GM21619 (cell line): ENCODE data around the gene DPM3.
A peak's percentile ranks its signal among the peaks of the same experiment; 100 is the strongest.
"Not testable (repeated sequence)": the region's sequence is repeated elsewhere in the genome, so short reads cannot be mapped to it uniquely, and the experiment has no call there.

ENCODE experiments used
- ATAC-seq: cut with Tn5 transposase; IDR thresholded peaks from one replicate; pipeline ENCODE4 v1.9.1; 2021; ENCODE audit not compliant: unreplicated experiment

DPM3 gene

DNA sequence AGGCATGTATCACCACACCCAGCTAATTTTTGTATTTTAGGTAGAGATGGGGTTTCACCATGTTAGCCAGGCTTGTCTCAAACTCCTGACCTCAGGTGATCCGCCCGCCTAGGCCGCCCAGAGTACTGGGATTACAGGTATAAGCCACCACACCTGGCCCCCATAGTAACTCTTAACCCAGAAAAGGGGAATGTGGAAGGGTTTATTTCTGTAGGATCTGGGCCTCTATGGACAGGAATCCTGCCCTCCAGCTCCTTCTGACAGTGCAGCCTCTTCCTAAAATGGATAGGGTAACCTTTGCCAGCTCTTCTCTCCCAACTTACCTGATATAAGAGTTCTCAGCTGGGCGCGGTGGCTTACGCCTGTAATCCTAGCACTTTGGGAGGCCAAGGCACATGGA lies 22.3 kb upstream of the DPM3 start:
- ATAC-seq, result not testable (repeated sequence)

DNA sequence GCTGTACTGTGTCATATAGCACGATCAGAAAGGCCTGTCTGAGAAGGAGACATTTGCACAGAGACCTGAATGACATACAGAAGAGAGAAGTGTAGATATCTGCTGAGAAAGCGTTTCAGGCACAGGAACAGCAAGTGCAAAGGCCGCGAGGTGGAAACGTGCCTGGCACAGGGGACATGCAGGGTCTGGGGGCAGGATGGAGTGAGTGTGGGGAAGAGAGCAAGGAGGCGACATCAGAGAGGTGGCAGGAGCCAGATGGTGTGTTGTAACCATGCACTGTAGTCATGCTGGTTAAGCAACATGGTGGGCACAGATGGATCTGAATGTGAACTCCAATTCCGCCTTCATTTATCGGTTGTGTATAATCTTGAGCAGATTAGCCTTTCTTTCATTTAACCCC lies 19.8 kb upstream of the DPM3 start:
- no peak for ATAC-seq

DNA sequence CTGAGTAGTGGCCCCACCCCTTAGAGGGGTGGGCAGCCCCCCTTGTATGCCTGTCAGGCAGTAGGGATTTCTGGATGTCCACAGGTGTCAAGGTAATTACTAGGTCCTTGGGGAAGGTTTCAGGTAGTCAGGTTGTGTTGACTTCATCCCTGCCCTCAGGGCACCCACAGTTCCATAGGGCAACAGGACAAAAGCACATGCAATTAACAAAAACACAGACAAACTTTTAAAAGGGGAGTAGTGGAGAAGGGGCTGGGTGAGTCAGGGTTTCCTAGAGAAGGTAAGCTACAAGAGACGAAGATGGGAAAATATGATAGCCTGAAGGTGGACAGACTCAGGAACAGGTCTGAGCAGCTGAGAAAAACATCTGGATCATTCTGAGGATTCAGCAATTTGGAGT lies 18.7 kb upstream of the DPM3 start:
- no peak for ATAC-seq

DNA sequence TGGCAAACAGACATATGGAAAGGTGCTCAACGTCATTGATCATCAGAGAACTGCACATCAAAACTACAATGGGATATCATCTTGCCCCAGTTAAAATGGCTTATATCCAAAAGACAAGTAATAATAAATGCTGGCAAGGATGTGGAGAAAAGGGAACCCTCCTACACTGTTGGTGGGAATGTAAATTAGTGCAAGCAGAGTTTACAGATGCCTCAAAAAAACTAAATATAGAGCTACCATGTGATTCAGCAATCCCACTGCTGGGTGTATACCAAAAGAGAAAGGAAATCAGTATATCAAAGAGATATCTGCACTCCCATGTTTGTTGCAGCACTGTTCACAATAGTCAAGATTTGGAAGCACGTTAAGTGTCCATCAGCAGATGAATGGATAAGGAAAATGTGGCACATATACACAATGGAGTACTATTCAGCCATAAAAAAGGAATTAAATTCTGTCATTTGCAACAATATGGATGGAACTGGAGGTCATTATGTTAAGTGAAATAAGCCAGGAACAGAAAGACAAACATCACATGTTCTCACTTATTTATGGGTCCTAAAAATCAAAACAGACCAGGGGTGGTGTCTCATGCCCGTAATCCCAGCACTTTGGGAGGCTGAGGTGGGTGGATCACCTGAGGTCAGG lies 15.8 kb upstream of the DPM3 start:
- not testable (repeated sequence) for ATAC-seq

DNA sequence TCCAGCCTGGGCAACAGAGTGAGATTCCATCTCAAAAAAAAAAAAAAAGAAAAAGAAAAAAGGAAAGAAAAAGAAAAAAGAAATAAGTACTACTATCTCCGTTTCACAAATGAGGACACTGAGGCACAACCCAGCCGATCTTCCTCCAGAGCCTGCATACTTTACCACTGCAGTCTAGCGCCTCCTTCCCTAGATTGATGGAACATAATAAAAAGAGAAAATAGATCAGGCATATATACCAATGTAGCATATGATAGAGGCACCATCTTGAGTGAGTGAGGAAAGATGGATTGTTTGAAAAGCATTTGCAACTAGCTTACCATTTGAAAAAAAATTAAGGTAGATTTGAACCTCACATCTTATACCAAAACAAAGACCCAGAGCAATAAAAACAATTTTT lies 5.2 kb upstream of the DPM3 start:
- ATAC-seq, result no peak

DNA sequence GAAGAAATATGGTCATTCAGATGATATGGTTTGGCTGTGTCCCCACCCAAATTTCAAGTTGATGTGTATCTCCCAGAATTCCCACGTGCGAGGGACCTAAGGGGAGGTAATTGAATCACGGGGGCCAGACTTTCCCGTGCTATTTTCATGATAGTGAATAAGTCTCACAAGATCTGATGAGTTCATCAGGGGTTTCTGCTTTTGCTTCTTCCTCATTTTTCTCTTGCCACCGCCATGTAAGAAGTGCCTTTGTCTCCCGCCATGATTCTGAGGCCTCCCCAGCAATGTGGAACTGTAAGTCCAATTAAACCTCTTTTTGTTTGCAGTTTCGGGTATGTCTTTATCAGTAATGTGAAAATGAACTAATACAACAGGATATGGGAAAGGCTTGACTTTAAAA lies 1.4 kb upstream of the DPM3 start:
- ATAC-seq, result no peak

DNA sequence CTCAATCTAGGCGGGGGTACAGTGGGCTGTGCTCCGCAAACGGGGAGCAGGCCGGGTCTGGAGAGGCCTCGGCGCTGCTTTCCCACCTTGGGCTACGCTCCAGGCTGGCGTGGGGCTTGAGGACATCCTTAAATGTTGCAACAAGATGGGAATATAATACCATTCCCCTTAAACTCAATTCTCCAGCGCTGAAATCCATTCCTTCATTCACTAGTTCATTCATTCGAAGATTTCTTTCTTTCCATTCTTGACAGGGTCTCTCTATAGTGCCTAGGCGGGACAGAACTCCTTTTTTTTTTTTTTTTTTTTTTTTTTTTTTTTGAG lies 261 bp upstream of the DPM3 start:
- ATAC-seq, result no peak

DNA sequence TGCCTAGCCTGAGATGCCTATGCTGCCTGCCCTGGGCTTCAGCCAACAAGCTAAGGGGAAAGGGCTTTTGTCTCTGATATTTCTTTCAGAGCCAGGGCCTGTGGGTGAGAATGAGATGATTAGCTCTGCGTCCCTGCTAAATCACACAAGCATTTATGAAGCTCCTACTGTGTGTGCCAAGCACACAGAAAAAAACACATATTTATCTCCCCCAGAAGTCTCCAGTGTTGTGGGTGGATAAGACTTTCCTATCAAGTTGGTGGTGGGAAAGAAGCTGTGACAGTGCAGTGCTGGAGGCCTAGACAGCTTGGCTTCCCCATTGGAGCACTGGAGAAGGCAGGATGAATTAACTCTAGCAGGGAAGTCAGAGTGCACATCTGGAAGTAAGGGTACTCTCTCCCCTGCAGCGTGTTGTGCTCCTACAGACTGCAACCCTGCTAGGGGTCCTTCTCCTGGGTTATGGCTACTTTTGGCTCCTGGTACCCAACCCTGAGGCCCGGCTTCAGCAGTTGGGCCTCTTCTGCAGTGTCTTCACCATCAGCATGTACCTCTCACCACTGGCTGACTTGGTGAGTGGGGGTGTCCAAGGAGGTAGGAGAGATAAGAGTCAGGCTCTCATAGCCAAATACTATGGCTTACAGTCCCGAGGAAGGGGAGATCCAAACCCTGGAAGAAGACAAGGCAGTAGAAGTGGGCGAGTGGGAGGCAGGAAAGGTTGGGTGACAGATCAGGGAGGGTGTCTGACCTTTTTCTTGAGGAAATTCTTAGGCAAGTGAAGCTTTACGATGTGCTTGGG lies 3.0 kb downstream of the DPM3 start:
- no peak for ATAC-seq

DNA sequence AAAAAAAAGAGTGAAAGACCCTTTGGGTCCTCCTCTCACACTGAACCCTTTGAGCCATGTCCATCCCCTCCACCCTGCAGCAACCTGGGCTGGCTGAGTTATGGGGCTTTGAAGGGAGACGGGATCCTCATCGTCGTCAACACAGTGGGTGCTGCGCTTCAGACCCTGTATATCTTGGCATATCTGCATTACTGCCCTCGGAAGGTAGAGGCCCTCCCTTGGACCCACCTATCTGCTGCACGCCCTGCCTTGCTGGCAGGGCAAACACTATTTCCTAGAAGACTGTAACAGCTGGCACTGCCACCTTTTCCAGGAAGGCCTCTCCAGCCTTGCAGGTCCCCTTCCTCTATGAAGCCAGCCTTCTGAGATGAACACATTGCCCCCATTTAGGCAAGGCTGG lies 3.6 kb downstream of the DPM3 start:
- no peak for ATAC-seq

DNA sequence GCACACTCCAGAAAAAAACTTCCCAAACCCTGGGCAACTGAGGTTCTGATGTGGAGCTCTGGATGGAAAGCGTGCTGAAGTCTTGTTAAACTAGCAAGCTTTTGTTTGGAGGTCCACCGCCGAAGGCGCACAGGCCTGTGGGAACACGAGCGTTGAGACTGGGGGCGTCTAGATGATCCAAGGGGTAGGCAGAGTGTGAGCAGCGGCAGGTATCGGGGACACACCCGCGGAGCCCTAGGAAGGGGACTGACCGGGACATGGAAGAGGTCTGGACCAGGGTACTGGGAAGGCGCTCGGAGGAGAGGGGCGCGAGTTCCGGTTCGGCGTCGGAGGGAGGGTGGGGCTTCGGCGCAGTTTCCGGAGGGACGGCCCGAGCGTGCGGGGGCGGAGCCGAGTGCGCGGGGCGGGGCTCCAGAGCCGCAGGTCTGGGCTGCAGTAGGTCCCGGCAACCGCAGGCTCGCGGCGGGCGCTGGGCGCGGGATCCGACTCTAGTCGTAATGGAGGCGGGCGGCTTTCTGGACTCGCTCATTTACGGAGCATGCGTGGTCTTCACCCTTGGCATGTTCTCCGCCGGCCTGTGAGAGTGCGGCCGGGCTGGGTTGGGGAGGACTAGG lies 4.8 kb downstream of the DPM3 start, which contains the start of gene SLC50A1:
Gene SLC50A1, plus strand, starts transcription at position 438 of the 614 bp plus-strand sequence. Its CDS starts 60 bp downstream, at position 498.
- ATAC-seq, result peak; percentile 65

DNA sequence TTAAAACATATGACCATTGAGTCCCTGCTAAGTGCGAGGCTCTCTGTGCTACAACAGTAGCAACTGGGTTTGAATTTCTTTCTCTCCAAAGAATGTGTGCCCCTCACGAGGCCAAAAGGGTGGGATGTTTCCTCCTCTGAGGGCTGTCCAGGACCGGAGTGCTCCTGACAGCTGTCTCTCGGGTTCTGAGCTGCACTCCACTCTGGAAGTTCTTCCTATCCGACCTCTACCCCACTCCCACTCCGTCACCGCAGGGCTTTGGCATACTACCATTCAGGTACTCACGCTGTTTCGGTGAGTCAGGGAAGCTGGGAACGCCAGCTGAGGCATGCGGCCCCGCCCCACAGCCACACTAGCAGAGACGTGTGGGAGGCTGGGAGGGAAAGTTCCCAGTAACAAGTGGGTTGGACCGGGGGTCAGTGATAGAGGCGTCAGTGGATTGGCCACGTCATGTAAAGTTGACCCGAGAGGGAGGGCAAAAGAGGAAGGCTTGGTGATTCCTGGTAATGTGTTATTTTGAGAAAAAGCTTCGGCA lies 5.4 kb downstream of the DPM3 start:
- no peak for ATAC-seq

DNA sequence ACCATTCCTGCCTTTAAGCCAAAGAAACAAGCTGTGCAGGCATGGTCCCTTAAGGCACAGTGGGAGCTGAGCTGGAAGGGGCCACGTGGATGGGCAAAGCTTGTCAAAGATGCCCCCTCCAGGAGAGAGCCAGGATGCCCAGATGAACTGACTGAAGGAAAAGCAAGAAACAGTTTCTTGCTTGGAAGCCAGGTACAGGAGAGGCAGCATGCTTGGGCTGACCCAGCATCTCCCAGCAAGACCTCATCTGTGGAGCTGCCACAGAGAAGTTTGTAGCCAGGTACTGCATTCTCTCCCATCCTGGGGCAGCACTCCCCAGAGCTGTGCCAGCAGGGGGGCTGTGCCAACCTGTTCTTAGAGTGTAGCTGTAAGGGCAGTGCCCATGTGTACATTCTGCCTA lies 6.0 kb downstream of the DPM3 start:
- ATAC-seq, result no peak

DNA sequence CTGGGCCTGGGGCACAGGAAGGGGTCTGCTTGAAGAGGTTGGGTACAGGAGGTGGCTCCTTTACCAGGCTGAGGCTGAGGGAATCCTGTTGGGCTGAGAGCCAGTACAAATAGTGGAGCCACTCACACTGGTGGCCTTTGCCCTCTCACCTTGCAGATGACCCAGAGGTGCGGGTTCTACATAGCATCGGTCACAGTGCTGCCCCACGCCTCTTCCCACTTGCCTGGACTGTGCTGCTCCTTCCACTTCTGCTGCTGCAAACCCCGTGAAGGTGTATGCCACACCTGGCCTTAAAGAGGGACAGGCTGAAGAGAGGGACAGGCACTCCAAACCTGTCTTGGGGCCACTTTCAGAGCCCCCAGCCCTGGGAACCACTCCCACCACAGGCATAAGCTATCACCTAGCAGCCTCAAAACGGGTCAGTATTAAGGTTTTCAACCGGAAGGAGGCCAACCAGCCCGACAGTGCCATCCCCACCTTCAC lies 6.5 kb downstream of the DPM3 start:
- ATAC-seq, result no peak

DNA sequence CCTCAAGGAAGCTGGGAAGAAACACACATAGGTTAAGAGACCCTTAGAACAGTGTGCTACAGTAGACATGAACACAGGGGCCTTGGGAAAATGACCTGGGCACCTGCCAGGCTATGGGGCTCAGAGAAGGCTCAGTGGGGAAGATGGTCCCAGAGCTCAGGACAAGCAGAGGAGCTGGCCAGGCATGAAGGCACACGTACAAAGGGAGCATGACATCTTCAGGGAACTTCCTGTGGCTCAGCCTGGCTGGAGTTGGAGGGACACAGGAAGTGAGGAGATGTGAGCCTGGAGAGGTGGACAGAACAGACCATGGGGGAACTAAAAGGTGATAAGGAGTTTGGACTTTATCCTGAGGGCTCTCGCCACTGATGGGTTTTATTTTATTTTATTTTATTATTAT lies 8.5 kb downstream of the DPM3 start:
- no peak for ATAC-seq

DNA sequence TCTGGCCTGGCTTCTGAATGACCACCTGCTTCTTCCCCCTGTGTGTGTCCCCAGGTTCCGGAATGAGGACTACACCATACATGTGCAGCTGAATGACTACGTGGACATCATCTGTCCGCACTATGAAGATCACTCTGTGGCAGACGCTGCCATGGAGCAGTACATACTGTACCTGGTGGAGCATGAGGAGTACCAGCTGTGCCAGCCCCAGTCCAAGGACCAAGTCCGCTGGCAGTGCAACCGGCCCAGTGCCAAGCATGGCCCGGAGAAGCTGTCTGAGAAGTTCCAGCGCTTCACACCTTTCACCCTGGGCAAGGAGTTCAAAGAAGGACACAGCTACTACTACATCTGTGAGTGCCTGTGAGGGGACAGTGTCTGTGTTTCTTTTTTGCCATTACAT lies 9.0 kb downstream of the DPM3 start:
- ATAC-seq, result no peak

DNA sequence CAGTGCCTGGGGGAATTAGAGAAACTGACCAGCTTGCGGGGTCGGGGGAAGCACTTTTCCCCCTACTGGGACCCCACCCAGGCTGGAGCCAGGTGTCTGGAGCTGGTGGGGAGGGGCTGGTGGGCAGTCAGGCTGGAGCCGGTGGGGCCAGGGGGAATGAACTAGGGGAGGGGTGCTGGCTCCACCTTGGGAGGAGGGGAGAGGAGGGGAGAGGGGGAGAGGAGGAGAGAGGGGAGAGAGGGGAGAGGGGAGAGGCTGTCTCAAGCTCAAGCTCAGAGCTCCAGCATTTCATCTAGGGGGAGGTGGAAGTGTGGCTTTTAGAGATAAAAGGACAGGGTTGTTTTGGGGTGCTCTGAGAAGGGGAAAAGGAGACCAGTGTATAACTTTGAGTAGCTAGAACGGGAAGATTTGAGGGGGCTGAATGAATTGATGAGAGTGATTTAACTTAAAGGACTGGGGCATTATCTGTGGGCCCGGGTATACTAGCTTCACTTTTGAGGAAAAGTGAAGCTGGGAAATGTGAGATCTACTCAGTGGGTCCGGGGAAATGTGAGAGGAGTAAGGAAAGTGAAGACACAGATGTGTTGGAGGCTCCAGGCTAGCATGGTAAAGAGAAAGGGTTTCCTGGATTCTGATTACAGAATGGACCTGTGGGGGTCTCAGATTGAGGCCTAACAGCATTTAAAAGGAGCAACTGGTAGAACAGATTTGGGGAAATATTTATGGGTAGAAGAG lies 9.9 kb downstream of the DPM3 start:
- ATAC-seq, result no peak

DNA sequence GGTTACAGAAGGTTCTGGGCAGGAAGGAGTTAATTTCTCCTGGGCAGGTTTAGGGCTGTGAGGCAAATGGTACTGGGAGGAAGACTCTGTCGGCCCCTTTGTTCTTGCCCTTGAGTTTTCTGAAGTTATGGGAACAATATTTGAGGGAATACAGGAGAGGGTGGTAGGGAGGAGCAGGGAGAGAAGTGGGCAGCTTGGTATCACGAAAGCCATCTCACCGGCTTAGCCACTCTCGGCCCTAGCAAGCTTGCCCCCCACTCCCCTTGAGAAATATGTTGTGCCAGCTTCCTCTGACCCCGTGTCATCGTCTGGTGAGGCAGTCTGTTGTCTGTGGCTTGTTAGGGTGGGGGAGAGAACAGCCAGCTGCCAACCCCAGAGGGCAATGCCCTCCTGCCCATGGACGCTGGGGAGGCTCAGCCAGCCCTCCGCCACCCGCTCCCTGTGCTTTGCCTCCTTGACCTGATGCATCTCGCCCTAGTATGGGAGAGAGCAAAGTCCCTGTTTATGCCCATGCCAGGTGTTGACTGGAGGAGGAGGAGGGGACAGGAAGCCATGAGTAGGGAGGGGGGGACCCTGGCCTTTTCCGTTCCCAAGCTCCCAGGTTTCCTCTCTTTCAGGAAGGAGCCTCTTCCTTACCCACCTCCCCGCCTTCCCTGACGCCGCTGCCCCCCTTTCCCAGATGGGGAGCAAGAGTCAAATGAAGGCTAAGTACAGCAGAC lies 11.4 kb downstream of the DPM3 start:
- no peak for ATAC-seq

DNA sequence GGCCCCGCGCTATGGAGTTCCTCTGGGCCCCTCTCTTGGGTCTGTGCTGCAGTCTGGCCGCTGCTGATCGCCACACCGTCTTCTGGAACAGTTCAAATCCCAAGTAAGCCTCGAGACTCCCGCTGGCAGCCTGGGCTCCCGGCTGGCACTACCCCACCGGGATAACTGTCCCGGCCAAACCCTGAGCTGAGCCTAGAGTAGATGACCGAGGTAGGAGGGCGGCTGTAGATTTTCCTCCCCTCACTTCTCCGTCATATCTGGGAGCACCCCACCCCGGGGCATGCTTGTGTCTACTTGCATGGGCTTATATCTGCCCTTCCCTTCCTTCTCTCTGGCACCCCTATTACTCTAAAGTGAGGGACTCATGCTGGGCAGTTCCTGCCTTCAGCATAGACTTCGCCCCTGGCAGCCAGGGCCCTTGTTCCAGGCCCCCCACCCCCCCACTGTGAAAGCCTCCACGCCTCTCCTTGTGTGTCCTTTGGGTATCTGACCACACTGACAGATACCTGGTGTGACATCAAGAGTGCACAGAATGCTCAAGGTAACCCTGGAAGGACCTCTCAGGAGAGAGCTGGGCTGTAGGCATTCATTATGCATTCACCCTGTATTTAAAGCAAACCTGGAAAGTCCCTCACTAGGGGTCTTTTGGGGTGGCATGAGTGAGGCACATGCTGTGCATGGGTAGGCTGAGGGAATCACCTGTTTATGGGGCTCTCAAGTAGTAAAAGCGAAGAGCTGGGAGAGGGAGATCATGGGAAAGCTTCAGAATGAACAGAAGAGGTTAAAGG lies 12.2 kb downstream of the DPM3 start:
- ATAC-seq, result no peak

DNA sequence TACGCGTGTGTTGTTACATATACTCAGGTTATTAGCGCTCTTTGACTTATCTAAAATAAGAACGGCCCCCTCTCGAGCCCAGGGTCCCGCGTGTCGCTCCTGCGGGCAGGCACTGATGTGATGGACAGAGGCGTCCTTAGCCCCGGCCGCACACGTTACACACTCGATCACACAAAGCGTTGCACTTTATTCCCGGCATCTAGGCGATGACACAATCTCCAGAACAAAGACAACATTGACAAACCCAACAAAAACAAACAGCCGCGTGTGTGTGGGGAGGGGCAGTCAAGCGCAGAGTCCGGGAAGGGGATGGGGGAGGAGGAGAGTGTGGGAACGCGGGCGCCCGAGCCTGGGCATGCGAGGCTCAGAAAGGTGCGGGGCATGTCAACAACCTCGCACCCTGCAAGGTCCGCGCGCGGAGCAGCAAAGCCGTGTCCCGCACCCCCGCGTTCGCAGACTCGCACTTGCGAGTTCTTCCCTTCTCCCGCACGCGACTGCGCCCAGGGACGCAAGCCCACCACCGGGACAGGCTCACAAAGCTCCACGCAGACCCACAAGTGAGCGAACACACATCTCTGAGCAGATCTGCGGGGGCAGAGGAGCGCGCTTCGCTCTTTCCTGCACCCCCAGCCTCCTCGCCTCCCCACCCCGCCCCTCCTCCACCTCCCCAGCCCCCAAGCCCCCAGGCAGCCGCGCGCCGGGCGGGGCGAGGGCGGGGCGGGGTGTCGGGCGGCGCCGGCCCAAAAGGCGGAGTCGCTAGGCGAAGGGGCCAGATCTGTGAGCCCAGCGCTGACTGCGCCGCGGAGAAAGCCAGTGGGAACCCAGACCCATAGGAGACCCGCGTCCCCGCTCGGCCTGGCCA lies 13.0 kb downstream of the DPM3 start, which contains the start of gene EFNA1:
Gene EFNA1, plus strand, starts transcription at position 772 of the 862 bp plus-strand sequence. CDS start 102 bp downstream, outside the sequence.
- no peak for ATAC-seq
